Airway epithelial cell (primary cell): ENCODE results near the gene CCDC88C. TPM values are rescaled to one million over a fixed set of nuclear protein-coding genes. Genes with fewer than 3 reads are reported as not detected.

Experiments
- total RNA-seq: library from RNA; depleted of rRNA; stranded (reverse); fragments of >200 nt; gene quantifications from 2 replicates; pipeline ENCODE4 v1.2.3, GENCODE V29; 2015

Gene CCDC88C, protein sequence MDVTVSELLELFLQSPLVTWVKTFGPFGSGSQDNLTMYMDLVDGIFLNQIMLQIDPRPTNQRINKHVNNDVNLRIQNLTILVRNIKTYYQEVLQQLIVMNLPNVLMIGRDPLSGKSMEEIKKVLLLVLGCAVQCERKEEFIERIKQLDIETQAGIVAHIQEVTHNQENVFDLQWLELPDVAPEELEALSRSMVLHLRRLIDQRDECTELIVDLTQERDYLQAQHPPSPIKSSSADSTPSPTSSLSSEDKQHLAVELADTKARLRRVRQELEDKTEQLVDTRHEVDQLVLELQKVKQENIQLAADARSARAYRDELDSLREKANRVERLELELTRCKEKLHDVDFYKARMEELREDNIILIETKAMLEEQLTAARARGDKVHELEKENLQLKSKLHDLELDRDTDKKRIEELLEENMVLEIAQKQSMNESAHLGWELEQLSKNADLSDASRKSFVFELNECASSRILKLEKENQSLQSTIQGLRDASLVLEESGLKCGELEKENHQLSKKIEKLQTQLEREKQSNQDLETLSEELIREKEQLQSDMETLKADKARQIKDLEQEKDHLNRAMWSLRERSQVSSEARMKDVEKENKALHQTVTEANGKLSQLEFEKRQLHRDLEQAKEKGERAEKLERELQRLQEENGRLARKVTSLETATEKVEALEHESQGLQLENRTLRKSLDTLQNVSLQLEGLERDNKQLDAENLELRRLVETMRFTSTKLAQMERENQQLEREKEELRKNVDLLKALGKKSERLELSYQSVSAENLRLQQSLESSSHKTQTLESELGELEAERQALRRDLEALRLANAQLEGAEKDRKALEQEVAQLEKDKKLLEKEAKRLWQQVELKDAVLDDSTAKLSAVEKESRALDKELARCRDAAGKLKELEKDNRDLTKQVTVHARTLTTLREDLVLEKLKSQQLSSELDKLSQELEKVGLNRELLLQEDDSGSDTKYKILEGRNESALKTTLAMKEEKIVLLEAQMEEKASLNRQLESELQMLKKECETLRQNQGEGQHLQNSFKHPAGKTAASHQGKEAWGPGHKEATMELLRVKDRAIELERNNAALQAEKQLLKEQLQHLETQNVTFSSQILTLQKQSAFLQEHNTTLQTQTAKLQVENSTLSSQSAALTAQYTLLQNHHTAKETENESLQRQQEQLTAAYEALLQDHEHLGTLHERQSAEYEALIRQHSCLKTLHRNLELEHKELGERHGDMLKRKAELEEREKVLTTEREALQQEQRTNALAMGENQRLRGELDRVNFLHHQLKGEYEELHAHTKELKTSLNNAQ (N-terminal part only)
- 18.9 and 26.7 TPM in 2 replicates for total RNA-seq

DNA sequence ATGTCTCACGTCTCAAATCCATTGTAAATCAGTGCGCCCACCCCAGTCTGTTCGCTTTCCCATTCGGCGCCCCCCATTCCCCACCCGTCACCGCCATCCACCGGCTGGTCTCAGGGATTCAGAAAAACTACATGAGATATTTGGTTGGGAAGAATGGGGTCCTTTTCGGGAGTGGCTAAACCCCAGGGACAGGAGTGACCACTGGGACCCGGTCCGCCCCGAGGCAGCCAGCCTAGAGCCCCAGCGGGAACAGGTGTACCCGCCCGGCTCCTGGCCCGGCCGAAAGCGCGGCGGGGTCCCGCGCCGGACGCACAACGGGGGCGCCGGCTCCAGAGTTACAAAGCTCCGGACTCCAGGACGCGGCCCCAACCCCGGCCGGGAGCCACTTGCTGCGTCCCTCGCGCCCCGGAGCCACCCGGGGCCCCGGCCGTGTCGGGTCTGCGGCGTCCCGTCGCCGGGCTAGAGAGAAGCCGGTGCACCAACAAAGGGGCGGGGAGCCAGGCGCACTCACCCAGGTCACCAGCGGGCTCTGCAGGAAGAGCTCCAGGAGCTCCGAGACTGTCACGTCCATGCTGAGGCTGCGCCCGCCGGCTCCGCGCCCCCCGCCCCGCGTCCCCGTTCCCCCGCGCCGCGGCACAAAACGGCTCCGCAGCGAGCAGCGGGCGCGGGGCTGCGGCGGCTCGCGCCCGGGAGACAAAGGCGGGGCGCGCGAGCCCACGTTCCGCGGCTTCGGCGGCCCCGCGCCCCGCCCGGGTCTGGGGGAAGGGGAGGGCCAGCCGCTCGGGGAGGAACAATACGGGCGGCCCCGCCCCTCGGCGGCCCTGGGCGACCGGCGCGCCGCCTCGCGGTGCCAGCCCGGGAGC is at the start of gene CCDC88C:
TSS of gene CCDC88C (minus strand) at position 701 of the 863 bp plus-strand sequence. CDS start at position 571, 130 bp downstream.

DNA sequence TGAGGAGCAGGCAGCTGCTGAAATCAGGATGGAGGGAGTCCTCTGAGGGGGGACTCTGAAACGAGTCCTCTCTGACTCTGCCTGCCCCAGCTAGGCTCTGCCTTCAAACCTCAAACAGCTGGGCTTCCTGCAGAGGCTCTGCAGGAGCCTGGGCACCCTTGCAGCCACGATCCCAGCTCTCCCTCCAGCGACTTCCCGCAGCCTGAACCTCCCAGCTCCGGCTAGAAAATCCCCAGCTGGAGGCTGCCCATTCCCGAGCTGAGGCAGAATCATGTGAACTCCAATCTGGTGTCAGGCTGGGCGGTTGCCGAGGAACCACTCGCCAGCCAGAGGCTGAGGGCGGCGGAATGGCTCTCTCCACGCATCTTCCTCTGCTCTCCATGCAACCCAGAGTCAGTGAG is 173.1 kb downstream of the CCDC88C start, which contains the start of gene GPR68:
TSS of gene GPR68 (minus strand) at position 204 of the 401 bp plus-strand sequence. CDS start 9,654 bp downstream, outside the sequence.

Other genes starting within 250 kb of the CCDC88C start
- gene GPR68, start 173.1 kb downstream of the CCDC88C start, total RNA-seq: 1.3 and 1.9 TPM in 2 replicates
- gene PPP4R3A, start 92.5 kb upstream of the CCDC88C start, total RNA-seq: 37.4 and 42.0 TPM in 2 replicates